Stimulated activated naive CD4-positive, alpha-beta T cell (primary cell): ENCODE results near the gene TBRG1.

Experiments used
- DNase-seq, 6 experiments: peaks; one replicate each; lab custom pipeline; 2025; lab: John Stamatoyannopoulos, UW

TBRG1 gene

GRCh38 chr11:124618863-124619262 lies 3.8 kb upstream of the TBRG1 start:
- no peak for DNase-seq

GRCh38 chr11:124623861-124624525 lies 1.3 kb downstream of the TBRG1 start:
- DNase-seq, result no peak

GRCh38 chr11:124625504-124626168 lies 3.0 kb downstream of the TBRG1 start:
- DNase-seq, result no peak

- DNase-seq, result no peak
These were observed 4.9 kb downstream of the TBRG1 start for GRCh38 chr11:124627546-124627945.

GRCh38 chr11:124629961-124630360 lies 7.3 kb downstream of the TBRG1 start:
- DNase-seq, result no peak

- no peak for DNase-seq
These were observed 10.7 kb downstream of the TBRG1 start for GRCh38 chr11:124633355-124633754.

GRCh38 chr11:124635932-124636331 lies 13.3 kb downstream of the TBRG1 start:
- DNase-seq, result no peak

- no peak for DNase-seq
These were observed 15.8 kb downstream of the TBRG1 start for GRCh38 chr11:124638500-124638899.

- DNase-seq, result no peak
These were observed 16.5 kb downstream of the TBRG1 start for GRCh38 chr11:124639186-124639585.

GRCh38 chr11:124640666-124641065 lies 18.0 kb downstream of the TBRG1 start:
- no peak for DNase-seq

GRCh38 chr11:124642628-124643027 lies 20.0 kb downstream of the TBRG1 start:
- no peak for DNase-seq

GRCh38 chr11:124643042-124643604 lies 20.5 kb downstream of the TBRG1 start:
- DNase-seq, result no peak

GRCh38 chr11:124643605-124644425 lies 21.2 kb downstream of the TBRG1 start:
- DNase-seq, result no peak

- DNase-seq, result peak in 3 of 6 experiments; percentile 6 to 47 (median 7)
These were observed 22.0 kb downstream of the TBRG1 start for GRCh38 chr11:124644426-124645280.

GRCh38 chr11:124646148-124646547 lies 23.5 kb downstream of the TBRG1 start:
- no peak for DNase-seq

- no peak for DNase-seq
These were observed 25.9 kb downstream of the TBRG1 start for GRCh38 chr11:124648610-124649009.

- DNase-seq, result no peak
These were observed 34.3 kb downstream of the TBRG1 start for GRCh38 chr11:124656774-124657630.

GRCh38 chr11:124657904-124658303 lies 35.2 kb downstream of the TBRG1 start:
- DNase-seq, result no peak

GRCh38 chr11:124658501-124658900 lies 35.8 kb downstream of the TBRG1 start:
- DNase-seq, result no peak

- no peak for DNase-seq
These were observed 36.3 kb downstream of the TBRG1 start for GRCh38 chr11:124658986-124659385.

- DNase-seq, result no peak
These were observed 38.9 kb downstream of the TBRG1 start for GRCh38 chr11:124661553-124661952.
